ENCODE measurements around the gene EHD4.

Gene EHD4

DNA sequence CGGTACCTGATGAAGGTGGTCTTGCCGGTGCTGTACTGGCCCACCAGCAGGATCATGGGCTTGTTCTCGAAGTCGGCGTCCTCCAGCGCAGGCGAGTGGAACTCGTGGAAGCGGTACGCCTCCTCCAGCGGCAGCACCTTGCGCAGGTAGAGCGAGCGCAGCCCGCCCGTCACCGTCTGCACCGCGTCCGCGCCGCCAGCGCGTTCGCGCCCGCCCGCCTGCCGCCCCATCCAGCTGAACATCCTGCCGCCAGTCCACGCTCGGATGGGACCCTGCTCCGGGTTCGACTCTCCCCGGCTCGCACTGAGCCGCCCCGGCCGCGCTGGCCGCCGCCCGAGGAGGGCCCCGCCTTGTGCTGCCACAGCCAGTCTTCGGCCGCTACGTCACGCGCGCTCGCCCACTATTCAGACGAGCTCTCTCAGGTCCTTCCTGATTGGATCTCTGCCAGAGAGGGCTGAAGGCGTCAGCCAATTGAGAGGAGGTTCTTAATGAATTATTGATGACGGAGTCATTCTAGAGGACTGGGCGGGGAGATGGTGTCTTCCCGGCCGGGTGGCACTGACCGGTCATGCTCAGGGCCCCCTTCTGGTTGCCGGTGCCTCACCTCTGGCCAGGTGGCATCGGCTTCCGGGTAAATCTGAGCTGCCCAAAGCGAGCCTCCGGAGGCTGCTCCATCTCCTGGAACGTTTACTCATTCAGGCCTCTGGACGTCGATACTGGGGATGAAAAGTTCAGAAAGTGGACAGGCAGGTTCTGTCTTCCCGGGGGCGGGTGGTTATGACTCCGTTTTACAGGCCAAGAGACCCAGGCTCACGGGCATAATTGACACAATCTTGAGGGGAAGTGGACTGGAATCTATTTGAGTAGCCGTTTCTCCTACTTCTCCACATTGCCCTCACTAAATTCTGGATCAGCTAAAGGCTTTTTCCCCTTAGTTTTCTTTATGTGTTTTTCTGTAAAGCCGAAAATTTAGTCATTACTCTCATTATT is at the start of gene EHD4:
TSS of gene EHD4 (minus strand) at position 305 of the 990 bp plus-strand sequence. CDS start at position 242, 63 bp downstream.
- FAIRE-seq: no peak

DNA sequence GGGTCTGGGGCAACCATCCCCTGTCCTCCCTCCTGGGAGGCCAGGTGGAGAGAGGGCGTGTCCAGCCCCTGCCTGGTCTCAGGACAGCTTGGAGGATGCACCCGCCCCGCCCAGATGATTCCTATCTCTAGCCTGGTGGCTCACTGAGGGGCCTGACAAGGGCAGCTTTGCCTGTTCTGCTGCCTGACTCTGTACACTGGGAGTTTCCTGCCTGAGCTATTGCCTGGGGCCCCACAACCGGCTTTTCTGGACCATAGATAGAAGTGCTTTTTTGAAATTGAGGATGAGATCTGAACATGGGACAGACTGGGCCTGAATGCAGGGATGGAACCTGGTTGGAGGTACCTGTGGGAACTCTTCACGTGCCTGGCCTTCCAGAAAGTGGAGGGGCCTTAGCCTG is 49.2 kb upstream of the EHD4 start:
- FAIRE-seq: no peak

DNA sequence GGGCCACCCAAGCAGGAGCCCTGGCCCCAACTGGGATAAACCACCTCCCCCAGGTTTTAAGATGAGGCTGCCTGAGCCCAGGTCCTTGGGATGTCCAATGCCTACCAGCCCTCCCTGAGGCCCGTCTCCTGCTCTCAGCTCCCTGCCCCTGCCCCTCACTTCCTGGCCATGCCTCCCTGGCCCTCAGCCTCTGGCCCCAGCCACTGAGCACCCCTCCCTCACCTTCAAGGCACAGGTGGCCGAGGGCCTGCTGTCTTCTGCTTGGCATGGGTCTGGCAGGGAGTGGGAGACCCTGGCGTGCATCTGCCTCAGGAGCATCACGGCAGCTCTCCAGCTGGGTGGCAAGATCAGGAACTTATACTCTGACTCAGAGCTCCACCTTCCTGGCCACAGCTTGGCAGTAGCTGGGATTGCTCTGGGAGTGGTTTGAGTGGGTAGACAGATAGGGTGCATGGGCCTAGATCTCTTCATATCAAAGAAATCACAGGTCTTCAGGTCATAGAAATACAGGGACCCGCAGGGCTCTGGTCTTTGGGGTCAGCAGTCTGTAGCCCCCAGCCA is 48.4 kb upstream of the EHD4 start, which contains the start of gene PLA2G4E:
TSS of gene PLA2G4E (minus strand) at position 330 of the 561 bp plus-strand sequence. CDS start at position 318, 12 bp downstream.
- no peak for FAIRE-seq

DNA sequence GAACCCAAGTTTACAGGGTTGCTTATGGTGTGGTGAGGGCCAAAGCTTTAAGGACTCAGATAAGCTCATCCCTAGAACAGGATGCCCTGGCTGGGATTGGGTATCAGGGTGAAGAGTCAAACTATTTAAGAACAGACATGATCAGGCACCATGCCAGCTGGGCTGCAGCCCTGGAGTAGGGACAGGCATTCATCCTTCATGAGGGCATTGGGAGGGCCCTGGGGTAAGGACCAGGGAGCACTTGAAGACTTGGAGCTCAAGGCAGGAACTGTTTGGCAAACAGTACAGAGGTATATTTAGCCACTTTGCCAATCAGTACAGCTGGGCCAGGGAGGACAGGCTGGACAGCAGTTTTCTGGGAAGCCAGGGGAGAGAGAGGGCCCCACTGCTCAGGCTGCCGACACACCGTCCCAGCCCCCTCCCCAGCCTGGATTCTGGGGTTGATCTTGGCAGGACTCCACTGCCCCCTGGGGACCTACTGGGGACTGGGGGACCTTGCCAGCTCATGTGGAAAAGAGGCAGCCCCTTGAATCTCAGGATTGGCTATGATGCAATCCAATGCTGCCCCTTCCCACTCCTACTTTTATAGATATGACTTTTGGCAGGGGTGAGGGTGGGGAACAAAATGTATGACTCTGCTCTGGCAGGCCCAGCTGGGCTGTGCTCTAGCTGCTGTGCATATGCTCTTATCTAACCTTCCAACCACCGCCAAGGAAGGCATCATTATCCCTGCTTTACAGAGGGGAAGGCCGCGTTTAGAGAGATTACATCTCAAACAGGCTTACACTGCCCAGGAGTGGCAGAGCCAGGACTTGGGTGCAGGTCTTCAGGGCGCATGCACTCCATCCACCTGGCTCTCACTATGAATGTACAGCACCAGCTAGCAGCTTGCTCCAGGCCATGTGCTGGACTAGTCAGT is 46.2 kb upstream of the EHD4 start:
- FAIRE-seq: no peak

DNA sequence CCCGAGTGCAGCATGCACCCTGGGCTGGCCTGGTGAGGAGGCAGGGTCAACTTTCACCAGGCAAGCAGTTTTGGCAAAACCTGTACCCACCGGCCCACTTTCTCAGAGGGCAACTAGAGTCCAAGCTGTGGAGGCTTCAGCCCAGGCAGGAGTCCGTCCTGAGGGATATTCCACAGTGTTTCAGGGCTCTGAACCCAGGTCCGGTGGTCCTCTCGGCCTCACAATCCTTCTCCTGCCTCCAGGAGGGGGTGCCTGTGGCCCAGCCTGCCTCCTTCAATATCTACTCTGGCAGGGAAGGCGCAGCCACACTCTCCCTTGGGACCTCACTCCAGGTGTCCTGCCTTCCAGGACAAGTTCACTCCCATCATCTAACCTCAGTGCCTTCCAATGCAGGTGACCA is 44.6 kb upstream of the EHD4 start:
- FAIRE-seq: no peak

DNA sequence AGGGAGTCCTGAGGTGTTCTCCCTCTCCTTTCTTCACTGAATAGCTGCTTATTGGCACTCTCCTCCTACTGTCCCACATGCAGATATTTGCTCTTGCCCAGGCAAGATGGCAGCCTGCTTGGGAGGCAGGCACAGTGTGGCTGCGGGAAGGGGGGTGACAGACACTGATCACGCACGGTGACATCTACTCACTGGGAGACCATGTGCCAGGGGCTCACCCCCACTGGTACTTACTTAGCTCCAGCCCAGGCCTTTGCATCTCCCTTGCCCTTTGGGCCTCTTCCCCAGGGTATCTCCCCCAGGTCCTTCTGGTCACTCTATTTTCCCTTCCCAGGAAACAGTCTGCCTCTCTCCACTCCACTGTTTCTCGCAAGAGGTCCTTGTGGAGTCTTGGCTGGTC is 42.0 kb upstream of the EHD4 start:
- no peak for FAIRE-seq

DNA sequence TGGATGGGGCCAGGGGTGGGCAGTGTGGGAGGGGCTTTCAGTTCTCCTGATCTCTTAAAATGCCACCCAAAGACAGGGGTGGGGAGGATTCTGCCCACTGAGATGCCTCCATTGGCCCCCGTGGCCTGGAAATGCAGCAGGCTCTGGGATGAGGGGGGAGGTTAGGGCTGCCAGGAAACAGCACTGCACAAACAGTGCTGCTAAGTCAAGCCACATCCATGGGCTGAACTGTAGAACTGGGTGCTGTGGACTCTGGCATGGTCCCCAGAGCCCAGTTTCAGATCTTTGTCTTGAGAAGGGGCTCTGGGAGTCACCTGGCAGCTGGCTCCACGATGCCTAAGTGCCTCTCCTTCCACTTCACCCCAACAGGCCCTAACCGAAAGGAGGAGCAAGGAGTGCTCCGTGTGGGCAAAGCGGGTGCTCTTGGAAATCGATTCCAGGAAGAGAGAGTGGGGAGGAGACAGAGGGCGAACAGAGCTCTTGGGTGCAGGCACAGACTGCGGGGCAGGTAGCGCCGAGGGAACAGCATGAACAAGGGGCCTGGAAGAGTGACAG is 40.6 kb upstream of the EHD4 start:
- FAIRE-seq: no peak

DNA sequence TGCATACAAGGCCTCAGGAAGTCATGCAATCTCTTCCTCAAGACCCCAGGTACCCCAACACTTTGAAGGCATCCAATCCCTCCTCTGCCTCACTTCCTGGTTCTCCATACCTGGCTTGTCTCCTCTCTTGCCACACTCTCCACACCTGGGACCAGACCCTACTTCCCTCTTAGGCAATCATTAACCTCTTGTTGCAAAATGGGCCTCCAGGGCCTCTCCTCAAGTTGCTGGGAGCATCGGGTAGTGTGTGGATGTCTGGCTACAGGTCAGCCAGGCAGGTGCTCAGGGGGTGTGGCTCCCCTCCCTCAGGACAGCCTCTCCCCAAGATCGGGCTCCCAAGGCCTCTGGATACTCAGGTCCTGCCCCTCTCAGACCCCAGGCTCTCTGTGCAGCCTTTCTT is 39.9 kb upstream of the EHD4 start:
- no peak for FAIRE-seq

DNA sequence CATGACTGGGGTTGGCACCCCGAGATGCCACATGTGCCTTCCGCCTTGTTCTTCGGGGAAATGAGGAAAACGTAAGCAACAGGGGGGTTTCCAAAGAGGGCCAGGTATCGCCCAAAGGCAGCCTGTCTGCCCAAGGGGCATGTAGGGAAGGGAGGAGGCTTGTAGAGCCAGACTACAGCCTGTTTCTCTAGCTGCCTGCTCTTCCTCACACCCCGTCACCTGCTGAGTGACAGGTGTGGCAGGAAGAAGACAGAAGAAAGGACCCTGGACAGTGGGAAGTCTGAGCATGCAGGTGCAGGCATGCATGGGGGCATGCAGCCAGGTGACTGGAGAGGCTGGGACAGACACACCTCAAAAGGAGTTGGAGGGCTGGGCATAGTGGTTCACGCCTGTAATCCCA is 38.7 kb upstream of the EHD4 start:
- FAIRE-seq: no peak

DNA sequence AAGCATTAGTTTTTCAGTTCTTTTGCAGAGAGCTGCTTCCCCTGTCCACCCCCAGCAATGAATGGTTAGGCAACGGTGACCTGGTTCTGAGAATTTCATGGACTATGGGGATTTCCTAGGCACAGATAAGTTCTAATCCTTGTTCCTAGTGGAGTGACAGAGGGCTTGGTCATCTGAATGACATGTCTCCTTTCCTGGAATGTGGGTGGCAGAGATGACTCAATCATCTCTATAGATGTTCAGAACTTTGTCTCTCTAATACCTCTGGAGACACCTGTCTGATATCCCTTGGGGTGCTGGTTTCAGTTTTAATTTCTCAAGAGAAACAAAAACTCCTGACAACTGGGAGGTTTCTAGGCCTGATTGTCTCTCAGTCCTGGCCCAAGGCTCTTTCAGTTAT is 38.1 kb upstream of the EHD4 start:
- FAIRE-seq: no peak

DNA sequence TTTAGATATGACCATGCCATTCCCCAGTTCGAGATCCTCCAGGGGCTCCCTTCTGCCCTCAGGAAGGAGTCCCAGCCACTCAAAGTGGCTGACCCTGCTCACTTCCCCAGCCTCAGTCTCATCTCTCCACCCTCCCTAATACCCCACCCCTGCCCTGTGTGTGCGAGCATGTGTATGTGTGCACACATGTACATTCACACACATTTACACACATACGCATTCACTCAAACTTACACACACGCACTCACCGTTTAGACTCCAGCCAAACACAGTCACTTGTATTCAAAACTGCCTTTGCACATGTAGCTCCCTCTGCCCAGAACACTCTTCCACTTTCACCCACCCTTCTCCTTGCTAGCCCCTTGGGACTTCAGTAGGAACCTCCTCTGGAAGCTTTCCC is 37.1 kb upstream of the EHD4 start:
- FAIRE-seq: no peak

DNA sequence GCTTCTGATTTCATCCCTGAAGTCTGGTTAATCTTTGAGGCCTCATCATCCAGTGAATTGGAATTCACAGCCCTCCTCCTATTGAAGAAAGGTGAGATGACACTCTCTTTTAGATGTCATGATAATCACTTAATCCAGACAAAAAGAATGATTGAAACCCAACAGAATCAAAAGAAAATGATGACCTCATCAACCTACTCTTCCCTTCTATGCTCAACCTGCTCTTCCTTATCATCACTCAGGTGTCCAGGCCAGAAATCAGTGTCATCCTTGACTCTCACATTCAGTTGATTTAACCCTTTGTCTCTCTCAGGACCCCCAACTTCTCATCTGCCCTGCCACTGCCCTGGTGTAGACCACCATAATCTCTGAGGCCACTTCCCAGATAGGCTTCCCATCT is 36.7 kb upstream of the EHD4 start:
- no peak for FAIRE-seq

DNA sequence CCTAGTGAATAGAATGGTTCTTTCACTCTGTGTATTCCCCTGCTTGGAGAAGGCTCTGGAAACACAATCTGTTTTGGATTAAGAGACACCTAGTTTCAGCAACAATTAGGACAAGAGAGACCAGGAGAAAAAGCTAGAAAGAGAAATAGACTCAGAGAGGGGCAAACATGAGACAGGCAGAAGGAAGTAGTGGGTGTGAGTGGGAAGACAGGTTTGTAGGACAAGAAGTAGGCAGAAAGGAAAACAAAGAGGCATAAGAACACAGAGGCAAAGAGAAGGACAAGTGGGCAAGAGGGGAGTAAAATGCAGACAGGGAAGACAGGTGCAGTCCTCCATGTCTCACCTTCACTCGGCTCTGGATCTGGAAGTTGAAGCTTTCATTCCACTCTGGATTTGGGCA is 35.0 kb upstream of the EHD4 start:
- FAIRE-seq: no peak

DNA sequence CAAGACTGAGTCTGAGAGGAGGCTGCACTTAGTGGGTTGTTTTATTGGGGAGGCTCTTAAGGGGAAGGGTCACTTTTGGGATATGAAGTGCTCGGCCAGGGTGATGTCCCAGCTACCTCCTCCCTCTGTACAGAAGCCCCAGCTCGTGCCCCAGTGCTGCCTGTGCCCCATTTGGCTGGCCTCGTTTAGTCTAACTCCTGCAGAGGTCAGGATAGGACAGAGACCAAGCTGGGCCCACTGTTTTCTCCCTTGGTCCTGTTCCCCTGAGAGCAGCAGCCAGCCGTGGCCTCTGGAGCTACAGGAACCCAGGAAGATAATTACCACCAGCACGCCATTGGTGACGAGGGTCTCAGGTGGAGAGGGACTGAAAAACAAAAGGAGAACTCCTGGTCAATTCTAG is 30.0 kb upstream of the EHD4 start:
- no peak for FAIRE-seq

DNA sequence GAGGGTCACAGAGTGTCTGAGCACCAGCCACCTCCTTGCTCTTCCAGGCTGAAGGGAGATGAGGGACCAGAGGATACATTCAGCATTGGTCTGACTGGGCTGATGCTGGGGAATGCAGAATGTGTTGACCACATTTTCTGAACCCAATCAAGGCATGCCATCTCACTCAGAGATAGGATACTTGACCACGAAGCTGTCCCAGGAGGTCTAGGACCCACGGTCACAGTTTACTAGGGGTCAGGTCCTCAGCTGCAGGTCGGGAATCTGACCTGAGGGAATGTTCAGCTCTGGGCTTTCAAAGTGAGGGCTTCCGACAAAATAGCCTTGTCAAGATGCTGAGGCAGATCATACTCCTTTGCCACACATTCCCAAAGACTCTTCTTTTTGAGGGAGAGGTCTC is 28.9 kb upstream of the EHD4 start:
- FAIRE-seq: no peak

DNA sequence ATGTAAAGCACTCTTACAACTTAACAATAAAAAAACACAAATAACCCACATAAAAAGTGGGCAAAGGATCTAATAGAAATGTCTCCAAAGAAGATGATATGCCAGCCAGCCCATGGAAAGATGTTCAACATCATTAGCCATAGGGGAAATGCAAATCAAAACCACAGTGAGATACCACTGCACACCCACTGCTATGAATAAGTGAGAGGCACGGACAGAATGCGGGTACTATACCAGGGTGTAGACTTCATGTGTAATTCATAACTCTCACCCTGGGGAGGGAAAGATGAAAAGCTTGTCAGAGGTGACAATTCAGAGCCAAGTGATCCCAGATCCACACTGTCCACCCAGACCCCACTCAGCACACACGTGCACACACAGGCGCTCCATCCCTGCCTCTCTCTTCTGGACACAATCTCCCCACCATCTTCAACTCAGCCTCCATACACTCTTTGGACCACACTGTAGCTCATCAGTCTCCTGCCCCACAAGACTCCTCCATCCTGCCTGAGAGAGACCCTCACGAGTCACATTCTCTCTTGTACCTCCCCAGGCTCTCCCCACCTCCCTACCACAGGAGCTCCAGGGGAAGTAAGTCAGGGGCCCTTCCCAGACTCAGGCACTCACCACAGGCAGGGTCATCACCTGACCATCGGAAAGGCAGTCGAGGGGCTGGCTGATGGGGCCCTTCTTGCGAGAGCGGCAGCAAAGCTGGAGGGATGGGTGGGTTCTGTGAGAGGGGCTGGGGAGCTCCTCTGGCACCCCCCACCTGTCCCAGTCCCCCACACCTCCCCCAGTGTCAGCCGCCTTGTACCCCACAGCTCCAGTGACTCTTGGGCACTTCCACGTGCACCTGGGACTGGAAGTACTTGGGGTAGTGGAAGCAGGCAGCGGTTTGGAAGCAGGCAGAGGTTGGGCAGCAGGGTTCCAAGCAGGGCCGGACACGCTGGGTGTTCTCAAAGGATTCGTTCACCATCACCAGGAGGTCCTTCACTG is 27.2 kb upstream of the EHD4 start:
- FAIRE-seq: no peak

DNA sequence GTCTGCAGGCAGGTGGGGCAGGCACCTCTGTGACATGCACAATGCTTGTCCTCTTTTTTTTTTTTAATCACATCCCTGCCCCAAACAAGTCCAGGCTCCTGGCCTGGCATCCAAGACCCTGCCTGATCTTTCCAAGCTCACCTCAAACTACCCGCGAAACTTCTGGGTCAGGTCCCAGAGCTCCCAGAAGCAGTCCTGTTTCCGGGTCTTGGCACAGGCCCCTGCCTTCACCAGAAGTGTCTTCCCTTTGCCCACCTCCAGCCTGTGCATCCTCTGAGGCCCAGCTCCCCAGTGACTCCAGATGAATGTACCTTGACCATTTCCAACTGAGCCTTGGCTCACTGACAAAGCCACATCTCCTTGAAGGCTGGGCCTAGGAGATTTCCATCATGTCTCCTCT is 25.5 kb upstream of the EHD4 start:
- no peak for FAIRE-seq

DNA sequence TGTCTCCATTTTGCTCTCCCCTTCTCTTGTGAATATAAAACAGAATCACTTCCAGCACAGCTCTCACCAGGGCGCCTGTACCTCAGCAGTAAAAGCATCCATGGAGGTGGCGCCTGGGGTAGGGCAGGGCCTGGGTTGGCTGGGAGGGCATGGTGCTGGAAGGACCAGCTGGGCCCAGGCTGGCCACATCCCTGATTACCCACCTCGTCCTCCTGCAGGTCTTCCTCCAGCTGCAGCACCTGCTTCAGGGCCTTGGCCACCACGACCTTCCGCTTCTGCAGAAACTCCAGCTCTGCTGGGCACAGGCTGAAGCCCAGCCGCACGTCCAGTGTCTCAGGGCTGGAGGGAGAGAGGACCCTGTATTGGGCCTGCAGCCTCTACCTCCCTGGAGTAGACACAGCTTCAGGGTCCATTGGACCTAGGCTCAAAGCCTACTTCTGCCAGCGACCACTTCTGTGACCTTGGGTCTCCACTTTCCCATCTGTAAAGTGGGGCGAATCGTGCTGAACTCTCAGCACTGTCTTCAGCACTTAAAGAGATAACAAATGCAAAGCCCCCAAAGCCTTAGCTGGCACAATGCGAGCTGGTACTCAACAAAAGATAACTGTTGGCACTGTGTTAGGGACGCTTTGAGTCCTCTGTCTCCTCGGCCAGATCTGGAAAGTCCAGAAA is 24.7 kb upstream of the EHD4 start:
- FAIRE-seq: no peak

DNA sequence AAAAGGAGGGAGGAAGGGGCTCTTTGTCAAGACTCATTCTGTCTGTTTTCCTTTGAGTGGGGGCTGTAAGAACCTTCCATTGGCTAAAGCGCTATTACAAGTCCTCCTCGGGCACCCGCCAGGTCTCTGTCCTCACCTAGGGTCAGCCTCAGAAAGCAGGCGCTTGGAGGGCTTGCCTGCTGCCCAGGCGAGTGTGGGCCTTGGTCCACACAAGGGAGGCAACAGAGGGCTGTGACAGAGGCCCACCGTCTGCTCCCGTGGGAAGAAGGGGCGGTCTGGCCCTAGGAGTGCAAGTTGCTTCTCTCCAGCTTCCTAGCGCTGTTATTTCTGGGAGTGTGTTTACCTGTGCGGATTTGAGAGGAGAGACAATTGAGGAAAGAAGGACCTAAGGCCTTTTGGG is 24.0 kb upstream of the EHD4 start:
- FAIRE-seq: no peak

DNA sequence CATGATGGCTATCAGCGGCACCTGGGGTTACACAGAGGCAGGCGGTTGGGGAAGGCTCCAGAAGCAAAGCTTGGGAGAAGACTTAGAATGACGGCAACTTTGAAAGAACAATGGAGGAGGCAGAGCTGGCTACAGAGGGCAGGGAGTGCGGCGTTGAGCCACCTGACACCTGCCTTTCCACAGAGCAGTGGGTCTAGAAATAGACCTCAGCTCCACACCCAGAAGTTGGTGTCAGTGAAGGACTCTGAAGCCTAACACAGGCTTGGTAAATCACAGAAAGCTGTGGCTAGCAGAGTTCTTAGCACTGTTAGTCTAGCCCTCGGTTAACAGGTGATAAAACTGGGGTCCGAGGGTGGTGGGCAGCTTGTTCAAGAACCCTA is 23.1 kb upstream of the EHD4 start:
- no peak for FAIRE-seq

Data from colon (tissue), 2 donors.